GM18511 (cell line): ENCODE results near the gene ZMYND11.
A peak's percentile ranks its signal among the peaks of the same experiment; 100 is the strongest.
"Not testable (repeated sequence)": the region's sequence is repeated elsewhere in the genome, so short reads cannot be mapped to it uniquely, and the experiment has no call there.

Experiments
- ATAC-seq: cut with Tn5 transposase; IDR thresholded peaks from one replicate; pipeline ENCODE4 v1.9.1; 2021; ENCODE audit warnings: mild to moderate bottlenecking, moderate library complexity; ENCODE audit not compliant: unreplicated experiment

The ZMYND11 gene

DNA sequence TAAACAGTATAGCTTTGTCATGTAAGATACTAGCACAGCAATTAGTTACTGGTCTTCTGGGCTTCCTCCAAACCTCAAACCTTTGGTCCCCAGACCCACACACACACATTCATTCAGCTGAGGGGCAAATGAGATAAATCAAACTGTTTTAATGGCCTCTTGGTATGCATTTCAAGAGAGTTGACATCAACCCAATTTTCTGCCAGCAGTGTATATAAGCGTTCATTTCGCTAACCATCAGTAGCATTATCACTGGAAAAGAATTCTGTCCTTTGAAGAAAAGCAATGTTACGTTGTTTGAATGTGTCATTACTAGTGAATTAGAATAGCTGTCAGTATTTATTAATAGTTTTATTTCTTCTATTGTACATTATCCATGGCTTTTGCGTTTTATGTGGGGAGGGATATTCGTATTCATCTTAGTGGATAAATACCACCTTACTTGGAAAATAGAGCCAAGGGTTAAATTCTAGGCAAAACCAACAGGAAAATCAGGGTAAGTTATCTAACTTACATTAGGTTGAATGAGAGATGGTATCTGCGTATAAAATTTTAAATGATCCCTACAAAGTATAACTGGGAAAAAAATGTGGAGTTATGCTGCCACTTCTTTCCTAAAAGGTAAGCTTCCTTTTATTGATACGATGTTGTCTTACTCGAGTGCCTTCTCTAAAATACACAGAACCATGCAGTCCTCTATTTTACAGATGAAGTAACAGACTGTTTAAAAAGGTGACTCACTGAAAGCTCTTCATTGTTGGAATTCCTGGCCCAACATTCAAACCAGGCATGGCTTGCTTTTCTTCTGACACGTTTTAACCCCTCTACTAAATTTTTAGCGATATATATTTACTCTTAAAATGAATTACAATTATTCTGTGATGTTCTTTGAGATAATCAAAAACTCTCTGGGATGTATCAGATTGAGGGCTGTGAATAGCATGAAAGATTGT, 2.0 kb upstream of the ZMYND11 start:
- no peak for ATAC-seq

DNA sequence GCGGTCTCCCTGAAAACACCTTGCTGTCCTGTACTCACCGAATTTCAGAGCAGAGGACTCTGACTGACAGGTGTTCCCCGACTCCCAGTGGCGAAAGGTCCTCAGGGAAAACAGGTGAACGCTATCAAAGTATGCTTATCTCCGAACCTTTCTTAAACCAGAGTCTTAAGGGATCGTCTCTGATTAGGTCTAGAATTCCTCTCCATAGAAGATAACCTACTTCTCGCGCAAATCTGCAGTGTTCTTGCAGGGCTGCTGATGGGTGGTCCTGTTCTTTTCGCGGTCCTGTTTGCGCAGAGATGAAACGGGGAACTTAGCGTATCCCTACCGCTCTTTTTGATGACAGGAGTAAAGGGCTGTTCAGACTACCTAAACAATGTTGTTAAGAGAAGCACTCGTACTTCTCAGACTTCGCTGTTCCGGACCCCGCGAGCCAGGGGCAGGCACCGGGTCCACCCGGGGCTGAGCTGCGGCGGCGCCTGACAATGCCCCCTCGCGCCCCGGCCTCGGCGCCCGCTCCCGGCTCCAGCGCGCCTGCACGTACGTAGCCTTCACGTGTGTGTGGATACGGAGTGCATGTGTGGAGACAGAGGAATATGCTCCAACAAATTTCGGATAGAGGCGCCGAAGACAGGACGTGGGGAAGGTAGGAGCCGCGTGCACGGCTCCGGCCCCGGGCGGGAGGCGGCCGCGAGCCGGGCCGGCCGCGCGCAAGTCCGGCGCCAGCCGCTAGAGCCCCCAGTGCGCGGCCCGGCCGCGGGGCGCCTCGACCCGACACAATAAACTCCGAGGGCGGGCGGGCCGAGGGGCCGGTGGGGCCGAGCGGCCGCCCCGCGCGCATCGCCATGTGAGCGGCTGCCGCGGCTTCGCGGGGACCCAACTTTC, 766 bp upstream of the ZMYND11 start:
- ATAC-seq: peak; percentile 45

DNA sequence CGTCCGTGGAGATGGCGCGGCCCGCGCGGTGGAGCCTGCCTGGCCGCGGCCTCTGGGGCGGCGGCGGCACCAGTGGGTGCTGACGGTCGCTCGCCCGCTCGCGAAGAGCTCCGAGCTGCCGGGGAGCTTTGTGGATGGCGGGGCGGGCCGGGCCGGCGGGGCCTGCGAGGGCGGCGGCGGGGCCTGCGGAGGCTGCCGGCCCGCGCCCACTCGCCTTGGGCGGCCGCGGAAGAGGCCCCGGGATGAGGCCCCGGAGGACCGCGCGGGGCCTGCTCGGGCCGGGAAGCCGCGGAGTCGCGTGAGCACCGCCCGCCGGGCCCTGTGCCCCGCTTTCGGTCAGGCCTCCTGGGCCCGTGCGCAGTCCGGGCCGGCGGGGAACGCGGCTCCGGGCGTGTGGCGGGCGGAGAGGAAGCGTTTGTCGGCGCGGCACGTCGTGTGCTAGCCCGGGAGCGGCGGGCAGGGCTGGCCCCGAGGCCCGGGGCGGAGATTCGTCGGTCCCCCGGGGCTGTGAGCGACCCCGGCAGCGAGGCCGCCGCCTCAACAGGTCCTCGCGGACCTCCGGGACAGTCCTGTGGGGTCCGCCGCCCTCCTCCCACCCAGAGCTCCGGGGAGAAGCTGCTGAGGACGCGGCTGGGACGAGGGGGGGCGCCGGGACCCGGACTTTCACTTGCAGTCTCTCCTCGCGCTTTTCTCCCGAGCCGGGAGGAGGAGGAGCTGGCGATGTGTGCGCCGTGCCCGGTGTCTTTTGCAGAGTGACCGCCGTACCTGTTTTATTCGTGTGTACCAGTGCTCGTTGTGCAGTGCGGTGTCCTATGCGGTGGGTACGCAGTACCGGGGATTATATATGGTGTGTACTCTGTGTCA, 578 bp downstream of the ZMYND11 start:
- ATAC-seq: peak; percentile 36

DNA sequence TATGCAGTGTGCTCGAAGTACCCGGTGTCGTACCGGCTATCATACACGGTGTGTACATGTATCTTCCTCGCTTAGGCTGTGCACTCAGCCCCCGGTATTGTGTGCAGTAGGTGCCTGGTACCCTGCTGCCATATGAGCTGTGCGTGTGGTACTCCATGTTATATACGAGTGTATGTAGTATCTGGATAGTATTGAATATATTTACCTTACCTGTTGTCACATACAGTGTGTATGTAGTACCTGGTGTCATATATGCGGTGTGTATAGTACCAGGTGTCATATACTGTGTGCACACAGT, 1.2 kb downstream of the ZMYND11 start:
- ATAC-seq: no peak

DNA sequence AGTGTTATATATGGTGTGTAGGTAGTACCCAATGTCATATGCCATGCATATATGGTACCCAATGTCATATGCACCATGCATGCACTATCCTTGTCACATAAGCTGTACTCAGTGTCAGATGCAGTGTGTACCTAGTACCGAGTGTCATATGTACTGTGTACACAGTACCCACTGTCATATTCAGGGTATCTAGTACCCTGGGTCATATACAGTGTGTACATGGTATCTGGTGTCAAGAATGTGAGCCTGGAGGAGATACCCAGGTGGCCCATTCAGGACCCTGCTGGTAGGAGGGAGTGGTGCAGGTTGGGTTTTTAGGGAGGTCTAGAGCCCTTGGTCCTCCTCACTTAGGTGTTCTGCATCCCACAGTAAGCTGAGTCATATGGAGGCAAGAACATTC, 1.8 kb downstream of the ZMYND11 start:
- ATAC-seq: no peak

DNA sequence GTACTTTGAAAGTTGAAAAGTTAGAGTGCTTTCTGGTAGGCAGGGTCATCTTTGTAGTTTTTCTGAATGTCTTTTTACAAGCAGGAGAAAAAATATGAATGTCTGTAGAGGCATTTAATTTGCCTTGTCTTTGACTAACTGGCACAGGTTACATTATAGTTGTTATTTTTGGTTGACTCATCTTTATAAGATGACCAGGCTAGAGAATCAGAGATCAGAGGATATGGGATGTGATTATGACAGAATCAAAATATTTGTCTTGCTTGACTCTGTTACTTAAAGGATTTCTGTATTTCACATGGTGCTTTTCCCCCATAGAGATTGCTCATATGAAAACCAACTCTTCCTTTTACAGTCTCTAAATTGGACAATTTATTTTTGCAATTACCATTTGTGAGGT, 2.4 kb downstream of the ZMYND11 start:
- ATAC-seq: no peak

DNA sequence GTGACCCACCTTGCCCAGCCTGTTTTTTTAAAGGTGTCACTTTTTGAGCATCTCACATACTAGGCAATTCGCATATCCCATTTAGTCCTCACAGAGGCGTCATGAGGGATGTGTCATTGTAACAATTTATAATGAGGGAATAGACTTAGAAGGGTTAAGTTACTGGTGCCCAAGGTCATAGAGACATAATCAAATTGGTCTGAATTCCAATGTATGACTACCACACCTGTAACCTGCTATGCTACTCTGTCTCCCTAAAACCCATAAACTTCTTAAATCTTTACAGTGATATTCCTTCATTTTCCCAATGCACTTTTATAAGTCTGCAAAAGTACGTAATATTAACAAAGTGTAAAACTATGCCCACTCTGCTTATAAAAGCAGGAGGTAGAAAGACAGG, 7.1 kb downstream of the ZMYND11 start:
- ATAC-seq: no peak

DNA sequence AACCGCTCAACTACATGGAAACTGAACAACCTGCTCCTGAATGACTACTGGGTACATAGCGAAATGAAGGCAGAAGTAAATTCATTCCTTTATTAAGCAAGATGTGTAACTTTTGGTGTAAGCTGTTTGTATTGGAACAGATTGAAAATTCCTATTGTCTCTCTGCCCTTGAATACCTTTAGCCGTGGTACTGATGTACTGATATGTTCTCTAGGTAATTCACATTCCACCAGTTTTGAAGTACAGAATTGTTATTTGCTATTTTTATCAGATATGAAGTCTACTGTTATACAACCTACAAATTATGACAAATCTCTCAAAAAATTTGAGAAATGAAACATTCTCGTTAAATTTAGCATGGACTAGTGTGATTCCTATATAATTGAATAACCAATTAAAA, 17.7 kb downstream of the ZMYND11 start:
- no peak for ATAC-seq

DNA sequence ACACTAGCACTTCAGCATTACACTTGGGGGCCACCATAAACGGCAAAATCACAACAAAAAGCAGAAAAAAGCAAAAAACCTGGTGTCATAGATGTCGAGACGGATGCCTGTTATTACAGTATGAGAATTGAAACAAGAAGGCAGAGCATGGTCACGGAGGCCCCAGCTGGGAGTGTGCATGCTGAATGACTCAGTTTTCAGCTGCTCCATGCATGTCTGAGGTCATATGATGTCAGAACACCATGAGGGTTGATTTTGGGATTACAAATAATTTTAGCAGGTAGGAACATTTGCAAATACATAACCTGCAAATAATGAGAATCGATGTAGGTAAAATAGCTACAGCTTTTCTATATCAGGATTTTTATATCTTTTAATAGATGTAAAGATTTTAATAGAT, 19.1 kb downstream of the ZMYND11 start:
- ATAC-seq: no peak

DNA sequence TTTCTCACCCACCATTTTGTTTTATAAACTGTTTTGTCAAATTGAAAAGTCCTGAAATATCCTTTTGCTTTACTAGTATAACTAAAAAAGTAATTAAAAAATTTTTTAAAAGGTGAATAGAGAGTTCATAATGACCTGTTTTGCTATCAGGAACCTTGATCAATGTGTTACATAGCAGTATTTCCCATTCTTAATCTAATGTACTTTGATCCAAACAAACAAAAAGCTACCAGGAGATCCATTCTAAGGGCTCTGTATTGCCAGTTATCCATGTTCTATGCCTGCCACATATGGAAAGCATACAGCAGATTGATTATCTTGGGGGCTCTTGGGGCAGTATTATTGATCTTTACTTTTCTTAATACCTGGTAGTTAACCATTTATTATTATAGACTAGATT, 32.1 kb downstream of the ZMYND11 start:
- no peak for ATAC-seq

DNA sequence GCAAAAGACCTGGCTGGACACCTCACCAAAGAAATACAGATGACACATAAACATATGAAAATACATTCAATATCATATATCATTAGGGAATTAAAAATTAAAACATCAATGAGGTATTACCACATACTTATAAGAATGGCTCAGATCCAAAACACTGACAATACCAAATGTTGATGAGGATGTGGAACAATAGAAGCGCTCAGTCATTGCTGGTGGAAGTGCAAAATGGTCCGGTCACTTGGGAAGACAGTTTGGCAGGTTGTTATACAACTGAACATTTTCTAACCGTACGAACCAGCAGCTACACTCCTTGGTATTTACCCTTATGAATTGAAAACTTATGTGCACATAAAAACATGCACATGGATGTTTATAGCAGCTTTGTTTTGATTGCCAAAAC, 38.5 kb downstream of the ZMYND11 start:
- ATAC-seq: no peak

DNA sequence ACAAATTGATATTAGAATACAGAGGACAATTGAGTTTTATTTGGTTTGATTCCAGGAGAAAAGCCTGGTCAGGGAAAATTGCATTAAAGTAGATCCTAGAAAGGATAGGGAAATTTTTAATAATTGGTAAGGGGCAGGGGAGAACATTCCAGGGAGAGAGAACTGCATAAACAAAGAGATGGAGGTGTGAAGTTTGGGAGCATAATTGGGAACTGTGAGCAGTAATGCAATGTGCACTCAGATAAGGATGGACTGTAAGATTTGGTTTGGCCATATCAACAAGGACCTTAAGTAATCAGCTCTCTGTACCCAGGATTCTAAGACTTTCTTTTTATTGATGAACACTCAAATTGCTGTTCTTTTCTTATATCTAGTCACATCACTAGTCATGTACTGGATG, 41.4 kb downstream of the ZMYND11 start:
- no peak for ATAC-seq

DNA sequence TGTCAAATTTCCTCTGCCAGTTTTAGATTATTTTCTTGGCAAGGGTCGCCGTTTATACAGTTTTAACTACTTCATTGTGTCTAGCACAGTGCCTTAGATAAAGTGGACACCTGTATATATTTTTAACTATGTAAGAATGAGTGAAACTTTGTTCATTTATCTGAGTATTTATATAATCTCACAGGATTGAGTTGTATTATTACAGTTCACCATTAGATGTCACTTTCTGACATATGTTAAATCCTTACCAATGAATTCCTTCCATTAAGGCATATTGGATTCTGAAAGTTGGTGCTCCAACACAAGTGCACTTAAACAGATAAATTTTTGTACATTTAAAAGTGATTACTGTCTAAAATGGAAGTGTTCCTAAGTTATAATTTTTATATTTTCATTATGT, 43.0 kb downstream of the ZMYND11 start:
- ATAC-seq: no peak

DNA sequence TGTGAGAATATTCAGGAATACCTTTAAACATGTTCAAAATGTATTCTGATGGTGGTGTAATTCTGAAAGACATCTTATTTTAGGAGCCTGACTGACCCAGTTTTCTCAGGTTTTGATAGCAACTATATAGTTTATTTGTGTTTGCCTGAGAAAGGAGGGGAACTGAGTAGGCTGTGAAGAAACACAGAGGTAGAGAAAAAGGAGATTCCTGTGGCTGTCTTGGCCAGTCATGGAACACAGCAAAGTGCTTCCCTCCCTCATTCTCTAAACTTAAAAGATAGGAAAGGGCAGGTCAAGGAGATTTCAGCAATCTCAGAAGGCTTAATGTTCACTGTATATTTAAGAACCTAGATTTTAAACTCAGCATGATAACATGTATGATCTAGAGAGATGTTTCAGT, 43.5 kb downstream of the ZMYND11 start:
- ATAC-seq: no peak

DNA sequence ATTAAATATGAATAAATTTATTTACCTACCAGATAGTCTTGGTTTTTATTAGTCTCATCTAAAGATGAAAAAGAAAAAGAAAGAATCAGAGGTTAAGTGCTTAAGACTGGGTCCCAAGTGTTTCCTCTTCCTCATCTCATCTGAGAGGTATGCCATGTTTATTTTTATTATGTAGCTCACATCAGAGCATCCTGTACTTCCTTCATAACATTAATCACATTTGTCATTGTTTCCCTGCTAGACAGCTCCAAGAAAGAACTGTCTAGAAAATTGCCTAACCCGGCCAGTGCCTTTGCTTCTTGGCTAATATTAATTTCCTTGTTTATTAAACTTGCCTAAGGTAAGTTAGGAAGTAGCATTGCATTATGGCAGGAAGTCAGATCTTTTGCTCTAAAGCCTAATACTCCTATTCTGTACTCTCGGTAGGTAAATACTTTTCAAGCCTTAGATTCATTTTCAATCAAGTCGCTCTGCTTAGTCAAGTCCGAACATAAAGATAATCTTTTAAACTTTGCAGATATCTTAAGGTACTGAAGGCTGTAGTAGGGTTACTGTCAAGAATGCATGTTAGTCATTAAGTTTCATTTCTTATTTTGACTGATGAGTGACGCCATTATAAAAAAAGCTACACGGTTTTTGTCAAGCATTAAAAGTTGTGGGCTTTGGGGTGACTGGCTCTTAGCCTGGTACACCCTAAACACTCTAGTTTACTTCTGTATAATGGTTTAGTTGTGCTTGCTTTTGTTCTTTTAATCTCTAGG, 47.4 kb downstream of the ZMYND11 start:
- ATAC-seq: peak; percentile 56

DNA sequence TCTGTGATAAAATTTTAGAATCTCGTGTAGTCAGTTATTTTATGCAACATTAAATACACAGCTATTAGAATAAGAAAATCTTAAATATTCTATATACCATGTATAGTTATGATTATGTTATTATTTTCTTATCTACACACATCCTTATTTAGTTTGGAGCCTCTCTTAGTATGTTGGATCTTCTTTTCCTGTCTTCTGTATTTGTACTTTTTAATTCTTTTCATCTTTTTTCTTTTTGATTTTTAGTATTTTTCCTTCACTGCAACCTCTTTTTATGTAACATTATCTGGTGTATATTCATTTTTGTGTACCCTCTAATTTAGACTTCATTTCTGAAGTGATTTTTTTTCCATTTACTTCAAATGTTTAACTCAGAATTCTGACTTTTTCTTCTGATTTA, 48.9 kb downstream of the ZMYND11 start:
- ATAC-seq: no peak

DNA sequence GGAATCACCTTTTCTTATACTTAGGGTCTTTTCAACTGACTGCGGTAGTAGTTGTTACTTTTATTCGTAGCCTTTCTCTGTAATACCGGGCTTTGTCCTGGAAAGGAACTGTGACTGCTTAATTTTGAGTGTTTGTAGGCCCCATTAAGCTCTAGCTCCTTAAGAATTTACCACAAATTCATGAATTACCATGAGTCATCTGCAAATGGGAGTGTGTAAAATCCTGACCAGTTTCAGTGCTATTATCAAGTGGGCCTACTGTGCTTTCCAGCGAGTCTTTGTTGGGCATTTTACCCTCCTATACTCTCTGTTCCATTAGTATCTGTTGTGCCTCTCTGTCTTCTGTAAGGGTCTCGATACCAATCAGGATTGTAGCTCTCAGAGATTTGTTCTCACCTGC, 49.7 kb downstream of the ZMYND11 start:
- ATAC-seq: no peak

DNA sequence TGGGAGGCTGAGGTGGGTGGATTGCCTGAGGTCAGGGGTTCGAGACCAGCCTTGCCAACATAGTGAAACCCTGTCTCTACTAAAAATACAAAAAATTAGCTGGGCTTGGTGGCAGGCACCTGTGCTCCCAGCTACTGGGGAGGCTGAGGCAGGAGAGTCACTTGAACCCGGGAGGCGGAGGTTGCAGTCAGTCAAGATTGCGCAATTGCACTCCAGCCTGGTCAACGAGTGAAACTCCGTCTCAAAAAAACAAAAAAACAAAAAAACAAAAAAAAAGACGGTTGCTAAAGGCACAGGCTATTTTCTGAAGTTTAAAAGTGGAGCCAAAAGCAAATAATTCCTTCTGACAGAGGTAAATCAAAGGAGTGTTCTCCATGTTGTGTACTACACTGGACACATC, 50.3 kb downstream of the ZMYND11 start:
- ATAC-seq: not testable (repeated sequence)

DNA sequence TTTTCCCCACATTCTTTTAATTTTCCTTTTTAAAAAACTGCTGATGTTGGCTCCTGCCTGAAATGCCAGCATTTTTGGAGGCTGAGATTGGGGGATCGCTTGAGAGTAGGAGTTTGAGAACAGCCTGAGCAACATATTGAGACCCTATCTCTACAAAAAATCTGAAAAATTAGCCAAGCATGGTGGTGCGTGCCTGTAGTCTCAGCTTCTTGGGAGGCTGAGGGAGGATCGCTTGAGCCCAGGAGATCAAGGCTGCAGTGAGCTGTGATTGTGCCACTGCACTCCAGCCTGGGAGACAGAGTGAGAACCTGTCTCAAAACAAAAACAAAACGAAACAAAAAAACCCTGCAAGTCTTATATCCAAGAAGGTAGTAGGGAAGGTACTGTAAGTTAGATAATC, 51.7 kb downstream of the ZMYND11 start:
- no peak for ATAC-seq

DNA sequence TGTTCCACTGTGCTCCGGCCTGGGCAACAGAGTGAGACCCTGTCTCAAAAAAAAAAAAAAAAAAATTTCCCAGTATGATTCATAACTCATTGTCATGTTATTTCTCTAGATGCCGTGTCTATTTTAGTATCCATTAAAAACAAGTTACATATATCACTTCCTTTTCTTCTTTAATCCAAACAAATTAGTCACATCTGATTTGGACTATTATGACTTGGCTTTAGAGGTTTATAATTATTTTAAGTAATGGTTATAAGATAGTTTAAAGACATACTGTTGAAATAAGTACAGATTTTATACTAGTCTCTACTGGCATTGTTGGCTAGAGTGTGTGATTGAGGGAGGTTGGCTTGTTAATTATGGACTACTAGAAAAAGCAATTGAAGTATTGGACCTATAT, 53.3 kb downstream of the ZMYND11 start:
- ATAC-seq: no peak
